ENCODE measurements around the gene DUS1L.

DNA sequence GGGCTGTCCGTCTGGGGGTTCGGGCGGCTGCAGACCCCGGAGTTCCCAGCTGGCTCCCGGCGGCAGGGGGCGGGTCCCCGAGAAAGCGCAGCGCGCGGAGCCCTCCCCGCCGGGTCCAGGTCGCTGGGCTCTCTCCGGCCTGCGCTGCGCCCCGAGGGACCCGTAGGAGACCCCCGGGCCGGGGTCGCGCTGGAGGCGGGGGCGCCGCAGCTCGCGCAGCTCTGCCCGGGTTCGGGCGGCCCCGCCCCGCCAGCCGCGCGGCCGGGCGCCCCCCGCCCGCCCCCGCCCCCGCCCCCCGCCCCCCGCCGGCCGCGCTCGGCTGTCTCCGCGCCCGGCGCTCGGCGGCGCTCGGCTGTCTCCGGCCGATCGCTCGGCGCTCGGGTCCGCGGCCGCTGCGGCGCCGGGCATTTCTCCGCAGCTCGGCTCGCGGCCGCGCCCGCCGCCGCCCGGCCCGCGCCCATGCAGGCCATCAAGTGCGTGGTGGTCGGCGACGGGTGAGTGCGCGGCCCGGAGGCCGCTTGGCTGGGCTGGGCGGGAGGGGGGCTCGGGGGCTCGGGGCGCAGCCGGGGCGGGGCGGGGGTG is 34.2 kb downstream of the DUS1L start, which contains the start of gene RAC3:
- no peak for TF ChIP-seq CTCF (IDR thresholded peaks at IDR 0.05)
- no peak for TF ChIP-seq EP300 (IDR thresholded peaks at IDR 0.05; ENCODE audit: borderline replicate concordance in 1 of 2, low read depth in 1 of 2, low read length in 1 of 2)
- TF ChIP-seq POLR2AphosphoS5 (IDR thresholded peaks at IDR 0.05; ENCODE audit: low read depth, low read length), result no peak
- TF ChIP-seq MEF2A (IDR thresholded peaks at IDR 0.05; ENCODE audit: borderline replicate concordance, low read depth), result no peak
- no peak for TF ChIP-seq RAD21 (IDR thresholded peaks at IDR 0.05; ENCODE audit: low read length)
- no peak for TF ChIP-seq NRF1 (IDR thresholded peaks at IDR 0.05; ENCODE audit: low read depth, low read length)
- TF ChIP-seq MXI1 (IDR thresholded peaks at IDR 0.05; ENCODE audit: low read depth, low read length), result no peak; the same call in 1 of the 2 replicates
- TF ChIP-seq TCF12 (IDR thresholded peaks at IDR 0.05), result no peak
- TF ChIP-seq YY1 (IDR thresholded peaks at IDR 0.05; ENCODE audit: low read depth), result no peak
- TF ChIP-seq TAF1 (IDR thresholded peaks at IDR 0.05; ENCODE audit: borderline replicate concordance, low read depth, low read length), result no peak
- no peak for TF ChIP-seq RCOR1 (IDR thresholded peaks at IDR 0.05; ENCODE audit: low read length)
